ENCODE results near the gene GPR87.

GRCh38 chr3:151320131-151320530 is 3.5 kb upstream of the GPR87 start:
- TF ChIP-seq CTCF (IDR thresholded peaks at IDR 0.05 in 8 of 11, conservative IDR thresholded peaks at IDR 0.05 in 3 of 11) (no peak), POLR2A (IDR thresholded peaks at IDR 0.05) (no peak), POLR2AphosphoS5 (IDR thresholded peaks at IDR 0.05) (no peak)
